NCI-H526 (cell line): ENCODE results near the gene ISYNA1.

Source experiments
- DNase-seq, 2 experiments: peaks; one replicate each; lab custom pipeline; 2025; lab: John Stamatoyannopoulos, UW

ISYNA1 gene

DNA sequence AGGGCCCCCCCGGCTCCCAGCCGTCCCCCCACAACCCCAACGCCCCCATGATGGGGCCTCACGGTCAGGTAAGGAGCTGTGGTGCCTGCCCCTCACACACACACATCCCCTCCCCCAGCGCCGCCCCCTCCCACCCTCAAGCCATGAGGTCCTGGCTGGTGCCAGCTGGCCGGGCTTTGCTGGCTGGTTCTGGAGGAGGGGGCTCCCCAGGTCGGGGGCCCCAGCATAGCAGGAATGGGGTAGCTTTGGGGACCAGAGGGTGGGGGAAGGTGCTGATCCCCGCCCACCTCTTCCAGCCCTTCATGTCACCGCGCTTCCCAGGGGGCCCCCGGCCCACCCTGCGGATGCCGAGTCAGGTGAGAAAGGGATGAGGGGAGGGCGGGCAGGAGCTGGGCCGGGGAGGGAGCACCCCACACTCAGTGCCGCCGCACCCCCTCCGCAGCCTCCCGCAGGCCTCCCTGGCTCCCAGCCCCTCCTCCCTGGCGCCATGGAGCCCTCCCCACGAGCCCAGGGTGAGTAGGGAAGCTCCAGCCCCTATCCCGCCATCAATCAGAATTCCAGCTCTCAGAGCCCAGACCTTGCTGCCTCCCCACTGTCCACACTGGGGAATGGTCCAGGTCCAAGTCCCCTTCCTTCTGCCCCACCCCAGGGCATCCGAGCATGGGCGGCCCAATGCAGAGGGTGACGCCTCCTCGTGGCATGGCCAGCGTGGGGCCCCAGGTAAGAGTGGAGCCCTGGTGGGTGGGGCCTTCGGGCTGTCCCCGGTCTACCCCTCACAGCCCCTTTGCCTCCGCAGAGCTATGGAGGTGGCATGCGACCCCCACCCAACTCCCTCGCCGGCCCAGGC is 6.4 kb downstream of the ISYNA1 start:
- DNase-seq = no peak

DNA sequence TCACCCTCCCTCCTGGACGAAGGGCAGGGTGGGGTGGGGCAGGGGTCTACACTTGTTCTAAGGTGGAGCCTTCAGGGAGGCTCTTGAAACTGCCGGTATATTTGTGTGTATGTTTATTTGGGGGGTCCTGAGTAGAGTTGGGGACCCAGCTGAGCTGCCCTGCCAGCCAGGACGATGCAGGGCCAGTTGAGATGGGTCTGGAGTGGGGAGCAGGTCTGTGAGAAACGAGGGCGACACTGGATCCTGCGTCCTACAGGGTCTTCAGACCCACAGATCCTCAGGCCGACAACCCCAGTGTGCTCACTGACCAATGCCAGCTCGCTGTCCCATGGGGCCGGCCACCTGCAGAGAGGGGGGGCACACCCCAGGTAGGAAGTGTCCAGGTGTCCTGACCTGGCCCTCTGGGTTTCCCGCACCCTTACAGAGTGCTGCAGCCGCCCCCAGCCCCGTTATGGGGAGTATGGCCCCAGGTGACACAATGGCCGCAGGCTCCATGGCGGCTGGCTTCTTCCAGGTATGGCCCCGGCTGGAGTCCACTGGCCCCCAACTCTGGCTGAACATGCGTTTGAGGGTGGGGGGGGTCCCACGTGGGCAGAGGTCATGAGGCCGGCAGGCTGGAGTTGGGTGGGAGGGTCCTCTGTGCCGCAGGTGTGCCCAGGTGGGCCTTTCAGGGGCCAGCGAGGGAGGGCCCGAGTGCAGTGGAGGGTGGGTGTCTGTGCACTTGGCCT is 7.4 kb downstream of the ISYNA1 start:
- DNase-seq = no peak

GRCh38 chr19:18429717-18430416 is 8.1 kb downstream of the ISYNA1 start:
- no peak for DNase-seq

GRCh38 chr19:18428787-18429674 is 8.9 kb downstream of the ISYNA1 start:
- peak; percentile 64 to 88 for DNase-seq

DNA sequence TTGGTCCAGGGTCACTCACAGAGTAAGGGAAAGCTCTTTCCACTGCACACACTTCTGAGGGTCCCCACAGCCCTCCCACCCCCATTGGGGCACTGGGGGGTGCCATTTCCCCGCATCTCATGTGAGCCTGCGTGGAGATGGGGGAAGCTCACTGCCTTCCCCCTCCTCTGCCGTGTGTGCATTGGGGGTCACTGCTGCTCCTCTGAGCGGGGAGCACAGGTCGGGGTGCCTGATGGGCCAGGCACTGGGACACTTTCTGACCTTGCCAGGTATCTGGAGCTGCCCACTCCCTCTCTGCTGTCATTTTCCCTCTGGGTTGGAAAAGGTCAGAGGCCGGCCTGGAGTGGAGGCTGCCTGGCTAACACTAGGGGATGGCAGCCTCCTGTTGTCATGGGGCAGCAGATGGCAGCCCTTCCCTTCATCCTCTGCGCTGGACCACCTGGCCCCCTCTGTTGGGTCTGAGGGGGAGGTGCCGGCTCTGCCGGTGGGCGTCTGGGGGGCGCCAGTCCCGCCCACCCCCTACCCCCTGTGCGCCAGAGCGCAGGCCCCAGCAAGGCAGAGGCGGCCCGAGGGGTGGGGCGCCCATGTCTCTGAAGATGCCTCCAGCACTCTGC is 9.7 kb downstream of the ISYNA1 start:
- no peak for DNase-seq

DNA sequence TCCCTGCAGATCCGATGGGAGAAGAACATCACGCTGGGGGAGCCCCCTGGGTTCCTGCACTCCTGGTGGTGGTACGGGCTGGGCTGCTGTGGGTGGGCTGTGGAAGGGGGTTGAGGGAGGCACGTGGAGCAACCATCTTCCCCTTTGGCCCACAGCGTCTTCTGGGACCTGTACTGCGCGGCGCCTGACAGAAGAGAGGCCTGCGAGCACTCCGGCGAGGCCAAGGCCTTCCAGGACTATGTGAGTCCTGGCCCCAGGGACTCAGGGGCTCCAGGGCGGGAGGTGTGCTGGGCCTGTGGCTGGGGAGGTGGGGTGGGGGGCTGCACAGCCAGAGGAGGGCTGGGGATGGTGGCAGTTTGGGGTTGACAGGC is 10.2 kb downstream of the ISYNA1 start:
- no peak for DNase-seq

DNA sequence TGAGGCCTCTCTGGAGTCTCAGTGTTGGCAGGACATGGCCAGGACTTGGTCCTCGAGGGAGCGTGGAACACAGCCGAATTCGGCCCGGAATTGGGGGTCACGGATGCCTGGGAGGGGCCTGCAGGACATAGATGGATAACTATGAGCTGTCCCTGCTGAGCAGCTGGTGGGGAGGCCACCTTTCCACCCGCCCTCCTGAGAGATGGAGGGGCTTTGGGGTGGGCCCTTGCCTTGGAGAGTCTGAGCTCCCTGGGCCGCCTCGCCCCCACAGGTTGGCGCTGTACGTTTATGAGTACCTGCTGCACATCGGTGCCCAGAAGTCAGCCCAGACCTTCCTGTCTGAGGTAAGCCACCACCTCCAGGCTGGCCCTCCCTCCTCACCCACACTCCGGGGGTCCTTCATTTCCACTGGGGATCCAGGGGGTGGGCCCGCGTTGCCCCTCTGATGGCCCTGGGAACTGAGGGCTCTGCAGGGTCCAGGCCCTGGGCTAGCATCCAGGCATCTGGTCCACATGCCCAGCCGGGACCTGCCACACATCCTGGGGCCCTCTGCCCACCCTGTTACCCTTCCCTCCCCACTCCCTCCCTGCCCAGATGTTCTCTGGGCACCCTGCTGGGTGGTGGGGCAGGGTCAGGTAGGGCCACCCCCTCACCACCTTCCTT is 10.7 kb downstream of the ISYNA1 start:
- no peak for DNase-seq

DNA sequence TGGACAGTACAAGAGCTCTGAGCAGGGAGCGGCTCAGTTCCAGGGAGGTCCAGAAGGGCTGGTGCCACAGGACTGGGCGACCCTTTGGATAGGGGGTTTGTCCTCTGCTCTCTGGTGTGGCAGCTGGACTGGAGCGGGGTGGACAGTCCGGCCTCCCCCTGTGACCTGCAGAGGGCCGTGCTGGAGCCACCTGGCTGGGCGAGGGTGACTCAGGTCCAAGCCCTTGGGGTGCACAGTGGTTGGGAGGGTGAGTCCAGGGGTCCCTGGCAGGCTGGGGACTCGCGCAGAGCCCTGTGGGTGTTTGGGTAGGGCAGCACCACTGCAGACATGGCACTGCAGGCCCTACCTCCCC is 11.5 kb downstream of the ISYNA1 start:
- DNase-seq = no peak

- no peak for DNase-seq
Measured at GRCh38 chr19:18425515-18426415, 12.2 kb downstream of the ISYNA1 start.

DNA sequence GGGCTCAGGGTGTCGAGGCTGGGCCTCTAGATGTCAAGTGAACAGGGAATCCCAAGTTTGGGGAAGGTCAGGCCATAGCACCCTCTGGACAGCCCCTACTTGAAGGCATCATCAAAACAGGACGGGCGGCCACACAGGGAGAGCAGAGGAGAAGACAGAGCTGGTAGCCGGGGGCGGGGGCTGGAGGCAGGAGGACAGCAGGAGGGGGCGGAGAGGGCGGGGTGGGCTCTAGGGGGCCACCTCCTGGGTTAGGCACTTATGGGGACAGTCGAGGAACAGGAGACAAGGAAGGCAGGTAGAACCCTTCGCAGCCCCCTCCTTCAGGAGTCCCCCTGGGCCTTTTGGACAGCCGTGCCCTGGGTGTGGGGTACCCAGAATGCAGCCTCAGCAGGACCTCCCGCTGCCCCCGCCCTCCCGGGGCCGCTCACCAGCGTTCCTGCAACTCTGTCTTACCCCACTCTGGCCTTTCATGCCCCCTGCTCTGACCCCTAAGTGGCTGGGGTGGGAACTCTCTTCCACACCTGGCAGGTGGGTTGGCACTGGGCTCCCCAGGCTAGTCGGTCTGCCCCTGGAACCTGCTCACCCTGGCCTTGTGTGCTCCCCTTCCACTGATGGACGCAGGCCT is 12.9 kb downstream of the ISYNA1 start:
- no peak for DNase-seq

DNA sequence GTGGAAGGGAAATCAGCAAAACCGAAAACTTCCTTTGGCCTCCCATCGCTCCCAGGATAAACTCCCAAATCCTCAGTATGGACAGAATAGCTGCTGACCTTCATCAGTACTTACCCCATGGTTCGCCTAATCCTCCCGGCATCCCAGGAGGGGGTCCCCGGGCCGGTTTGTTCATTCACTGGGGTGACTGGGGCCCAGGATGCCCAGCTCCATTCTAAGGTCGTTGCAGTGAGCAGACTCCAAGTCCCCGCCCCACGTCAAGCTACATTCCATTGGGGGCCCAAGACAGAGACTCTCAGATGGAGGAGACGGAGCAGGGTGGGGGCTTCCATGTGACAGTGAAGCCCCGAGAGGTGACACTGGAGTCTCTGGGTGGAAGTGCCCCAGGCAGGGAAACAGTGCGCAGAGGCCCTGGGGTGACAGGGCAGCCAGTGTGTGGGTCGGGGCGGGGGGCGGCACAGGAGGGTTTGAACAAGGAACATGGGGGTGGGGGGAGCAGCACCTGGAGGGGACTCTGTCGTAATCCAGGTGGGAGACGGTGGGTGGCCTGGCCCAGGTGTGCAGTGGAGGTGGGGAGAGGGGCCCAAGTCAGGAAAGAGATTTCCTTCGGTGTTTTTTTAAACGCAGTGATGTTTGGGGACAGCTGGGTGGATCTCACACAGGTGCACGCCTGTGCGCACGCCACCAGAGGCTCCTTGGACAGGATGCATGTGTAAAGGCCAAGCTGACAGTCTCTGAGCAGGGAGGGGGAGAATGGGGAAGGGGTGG is 13.6 kb downstream of the ISYNA1 start:
- DNase-seq = no peak

GRCh38 chr19:18423258-18424020 is 14.5 kb downstream of the ISYNA1 start:
- DNase-seq = no peak

DNA sequence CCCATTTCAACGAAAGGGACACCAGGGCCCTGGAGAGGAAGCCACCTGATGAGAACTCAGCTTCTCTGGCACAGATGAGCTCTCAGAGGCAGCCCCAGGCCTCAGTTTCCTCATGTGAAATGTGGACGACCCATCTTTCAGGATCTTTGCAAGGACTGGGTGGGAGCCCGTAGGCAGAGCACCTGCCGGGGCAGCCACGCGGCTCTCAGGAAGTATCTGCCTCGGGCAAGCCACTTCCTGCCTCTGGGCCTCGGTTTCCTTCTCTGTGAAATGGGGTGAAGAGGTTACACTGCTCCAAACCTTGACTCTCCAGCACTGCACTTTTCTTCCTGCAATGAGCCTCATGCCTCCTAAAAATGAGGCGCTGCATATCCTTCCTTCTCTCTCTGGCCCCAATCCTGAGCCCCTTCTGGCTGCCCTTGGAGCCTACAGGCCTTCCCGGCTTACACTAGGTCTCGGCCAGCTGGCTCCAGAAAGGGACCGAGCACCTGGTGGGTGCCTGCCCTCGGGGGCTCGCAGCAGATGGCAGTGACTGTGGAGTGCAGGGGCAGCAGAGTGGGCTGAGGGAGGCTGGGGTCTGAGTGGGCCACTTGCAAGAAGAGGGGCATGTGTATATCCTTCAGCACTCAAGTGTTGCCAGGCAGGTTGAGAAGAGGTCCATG is 15.3 kb downstream of the ISYNA1 start:
- no peak for DNase-seq

DNA sequence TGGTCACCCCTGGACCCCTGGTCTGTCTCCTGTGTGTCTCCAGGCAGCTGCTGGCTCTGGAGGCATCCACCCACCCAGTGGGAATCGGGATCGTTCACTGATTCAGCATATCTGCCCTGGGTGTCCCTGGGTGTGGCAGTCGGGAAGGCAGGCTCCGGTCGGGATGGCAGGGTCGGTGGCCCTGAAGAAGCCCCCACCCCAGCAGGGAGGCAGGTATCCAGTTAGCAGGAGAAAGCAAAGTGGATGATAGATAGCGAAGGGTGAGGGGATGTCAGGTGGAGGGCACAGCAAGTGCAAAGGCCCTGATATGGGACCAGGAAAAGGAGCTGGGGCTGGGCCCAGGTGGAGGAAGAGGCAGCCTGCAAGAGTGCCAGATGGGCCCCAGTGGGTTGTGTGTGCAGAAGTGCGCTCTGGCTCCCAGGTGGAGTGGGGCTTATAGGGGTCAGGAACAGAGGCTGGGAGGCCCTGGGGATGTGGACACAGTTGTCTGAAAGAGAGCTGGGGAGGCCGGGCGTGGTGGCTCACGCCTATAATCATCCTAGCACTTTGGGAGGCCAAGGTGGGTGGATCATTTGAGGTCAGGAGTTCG is 16.5 kb downstream of the ISYNA1 start:
- DNase-seq = no peak

GRCh38 chr19:18420930-18421329 is 17.0 kb downstream of the ISYNA1 start:
- no peak for DNase-seq

DNA sequence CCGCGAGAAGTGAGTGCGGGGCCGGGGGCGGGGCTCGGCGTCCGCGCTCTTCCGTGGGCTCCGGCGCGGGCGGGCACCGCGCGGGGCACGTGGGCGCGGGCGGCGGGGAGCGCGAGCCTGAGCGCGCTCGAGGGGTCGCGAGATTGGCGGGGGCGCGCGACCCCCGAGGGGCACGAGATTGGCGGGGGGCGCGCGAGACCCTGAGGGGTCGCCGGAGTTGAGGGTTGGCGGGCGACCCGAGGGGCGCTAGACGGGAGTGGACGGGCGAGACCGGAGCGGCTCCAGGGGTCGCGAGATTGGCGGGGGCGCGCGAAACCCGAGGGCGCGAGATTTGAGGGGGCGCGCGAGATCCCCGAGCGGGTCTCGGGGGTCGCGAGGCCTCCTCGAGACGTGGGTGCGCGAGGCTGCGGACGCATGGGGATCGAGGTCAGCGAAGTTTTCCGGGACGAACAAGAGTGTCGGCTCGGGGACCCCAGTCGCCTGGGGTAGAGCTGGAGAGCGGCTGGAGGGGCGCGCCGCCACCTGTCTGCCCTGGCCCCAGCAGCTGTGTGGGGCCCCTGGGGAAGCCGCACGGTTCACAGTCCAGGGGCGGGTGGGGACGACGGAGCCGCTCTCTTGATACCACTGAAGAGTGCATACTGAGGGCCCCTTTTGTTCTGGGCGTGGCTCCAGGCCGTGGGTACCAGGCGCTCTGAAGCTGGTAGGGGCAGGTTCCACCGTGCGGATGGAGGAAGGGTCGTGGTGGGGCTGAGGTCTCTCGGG is 18.1 kb downstream of the ISYNA1 start:
- DNase-seq = peak in 1 of 2 experiments; percentile 46
